H1 (cell line): ENCODE results near the gene APELA. TPM values are rescaled to one million over a fixed set of nuclear protein-coding genes. Genes with fewer than 3 reads are reported as not detected.

Experiments used
- CTCF ChIA-PET: fragments of 300-600 bp; sonication (Branson Sonifier 250); formaldehyde crosslinking; loops from one replicate; lab custom pipeline; 2021; ENCODE audit not compliant: partially characterized antibody; lab: Charles Lee
- POLR2A ChIA-PET: fragments of 300-600 bp; sonication (Branson Sonifier 250); formaldehyde crosslinking; loops from one replicate; lab custom pipeline; 2021; ENCODE audit warnings: inconsistent platforms; ENCODE audit not compliant: partially characterized antibody; lab: Charles Lee
- DNase-seq, 2 experiments: peaks; one replicate each; pipeline versions ENCODE4 v3.0.0 to v3.0.0-alpha.2; 2010 to 2022; ENCODE audit warnings: low spot score in 2 of 2, low read depth in 1 of 2, mixed read lengths in 1 of 2
- FAIRE-seq: peaks from 2 replicates; lab custom pipeline; 2011; peaks lifted over from hg19 to GRCh38; lab: Jason Lieb, UNC
- H2AFZ ChIP-seq: 2 replicates; pipeline ENCODE4 v1.8.1; 2012; ENCODE audit warnings: low read length, inconsistent platforms
- H2AK5ac ChIP-seq: 2 replicates; pipeline ENCODE4 v1.6.1; 2013; ENCODE audit warnings: low read depth, low read length
- H2BK120ac ChIP-seq: replicated peaks from 2 replicates; pipeline ENCODE3; 2013; ENCODE audit warnings: low read depth, low read length, inconsistent platforms
- H2BK12ac ChIP-seq: 2 replicates; pipeline ENCODE4 v1.6.1; 2013; ENCODE audit warnings: low read depth, low read length
- H2BK15ac ChIP-seq: 2 replicates; pipeline ENCODE4 v1.6.1; 2013; ENCODE audit warnings: low read length
- H2BK20ac ChIP-seq: 2 replicates; pipeline ENCODE4 v1.6.1; 2013; ENCODE audit warnings: low read length
- H2BK5ac ChIP-seq: 2 replicates; pipeline ENCODE4 v1.6.1; 2013; ENCODE audit warnings: low read depth, low read length
- H3K14ac ChIP-seq: 2 replicates; pipeline ENCODE4 v1.6.1; 2013; ENCODE audit warnings: inconsistent platforms; ENCODE audit not compliant: insufficient read length
- H3K18ac ChIP-seq: 2 replicates; pipeline ENCODE4 v1.6.1; 2013; ENCODE audit warnings: low read length; ENCODE audit errors: extremely low read depth
- H3K23ac ChIP-seq: 2 replicates; pipeline ENCODE4 v1.6.1; 2013; ENCODE audit warnings: inconsistent platforms; ENCODE audit not compliant: insufficient read length
- H3K23me2 ChIP-seq: 2 replicates; pipeline ENCODE4 v1.6.1; 2013; ENCODE audit warnings: low read depth, low read length
- H3K27ac ChIP-seq: 2 replicates; pipeline ENCODE4 v1.6.1; 2011; ENCODE audit warnings: low read depth, low read length, inconsistent platforms
- H3K27me3 ChIP-seq, 4 experiments: replicated peaks in 1 of 4; 1 replicate in 1 of 4; 2 replicates in 3 of 4; pipeline versions ENCODE4 v1.6.1 to v1.8.1; 2011 to 2013; ENCODE audit warnings: low read length in 3 of 4, mild to moderate bottlenecking in 3 of 4, inconsistent platforms in 2 of 4, mixed read lengths in 2 of 4, moderate library complexity in 1 of 4; ENCODE audit not compliant: control insufficient read depth in 3 of 4, insufficient read depth in 3 of 4; ENCODE audit errors: extremely low read depth in 1 of 4
- H3K36me3 ChIP-seq, 4 experiments: 2 replicates each; pipeline versions ENCODE4 v1.6.1 to v1.8.1; 2011 to 2013; ENCODE audit warnings: mild to moderate bottlenecking in 4 of 4, low read length in 3 of 4, moderate library complexity in 2 of 4, control low read depth in 1 of 4, inconsistent platforms in 1 of 4; ENCODE audit not compliant: insufficient read depth in 4 of 4, control insufficient read depth in 2 of 4
- H3K4ac ChIP-seq: replicated peaks from 2 replicates; pipeline ENCODE3; 2013; ENCODE audit warnings: low read length, low read depth, mixed read lengths, inconsistent platforms; ENCODE audit not compliant: insufficient read length
- H3K4me1 ChIP-seq, 4 experiments: replicated peaks in 1 of 4; 1 replicate in 1 of 4; 2 replicates in 3 of 4; pipeline versions ENCODE4 v1.6.1 to v1.8.1; 2011 to 2013; ENCODE audit warnings: low read length in 3 of 4, inconsistent platforms in 2 of 4, mixed read lengths in 1 of 4; ENCODE audit not compliant: insufficient read depth in 4 of 4, control insufficient read depth in 3 of 4
- H3K4me2 ChIP-seq, 2 experiments: 2 replicates each; pipeline versions ENCODE4 v1.6.1 to v1.8.1; 2011 to 2013; ENCODE audit warnings: low read depth in 2 of 2, low read length in 2 of 2, control low read depth in 1 of 2, inconsistent platforms in 1 of 2, mild to moderate bottlenecking in 1 of 2; ENCODE audit not compliant: insufficient read depth in 1 of 2
- H3K4me3 ChIP-seq, 4 experiments: fragments of 200-600, 300-600 bp in 1 of 4; sonication (generic), shearing (Covaris generic), sonication (Bioruptor Twin) in 1 of 4; 2 replicates each; pipeline versions ENCODE4 v1.5.1 to v1.8.1; 2011 to 2016; ENCODE audit warnings: low read length in 4 of 4, low read depth in 3 of 4, control low read depth in 2 of 4, inconsistent platforms in 2 of 4, mild to moderate bottlenecking in 2 of 4, mixed read lengths in 1 of 4, moderate library complexity in 1 of 4; ENCODE audit not compliant: insufficient read depth in 2 of 4; ENCODE audit errors: extremely low read depth in 1 of 4
- H3K56ac ChIP-seq: replicated peaks from 2 replicates; pipeline ENCODE3; 2013; ENCODE audit warnings: low read depth, mild to moderate bottlenecking, mixed read lengths, low read length, inconsistent platforms; ENCODE audit not compliant: insufficient read length
- H3K79me1 ChIP-seq: 2 replicates; pipeline ENCODE4 v1.6.1; 2013; ENCODE audit warnings: low read depth, low read length, control low read depth
- H3K79me2 ChIP-seq, 2 experiments: 2 replicates each; pipeline versions ENCODE4 v1.6.1 to v1.8.1; 2012 to 2013; ENCODE audit warnings: low read length in 2 of 2, mild to moderate bottlenecking in 2 of 2, inconsistent platforms in 1 of 2; ENCODE audit not compliant: insufficient read depth in 2 of 2, control insufficient read depth in 1 of 2
- H3K9ac ChIP-seq, 4 experiments: replicated peaks in 1 of 4; 1 replicate in 1 of 4; 2 replicates in 3 of 4; pipeline versions ENCODE4 v1.6.1 to v1.8.1; 2011 to 2013; ENCODE audit warnings: low read depth in 3 of 4, low read length in 3 of 4, control low read depth in 2 of 4, mild to moderate bottlenecking in 2 of 4, moderate library complexity in 2 of 4, inconsistent platforms in 1 of 4; ENCODE audit errors: extremely low read depth in 1 of 4
- H3K9me3 ChIP-seq, 2 experiments: 2 replicates each; pipeline versions ENCODE4 v1.6.1 to v1.8.1; 2012 to 2013; ENCODE audit warnings: mild to moderate bottlenecking in 2 of 2, moderate library complexity in 2 of 2, control low read depth in 1 of 2, inconsistent platforms in 1 of 2, low read depth in 1 of 2, low read length in 1 of 2, mixed read lengths in 1 of 2; ENCODE audit not compliant: insufficient read depth in 2 of 2
- H4K20me1 ChIP-seq, 2 experiments: replicated peaks in 1 of 2; 2 replicates each; pipeline versions ENCODE3 to v1.8.1; 2011 to 2013; ENCODE audit warnings: inconsistent platforms in 2 of 2, low read length in 2 of 2, mild to moderate bottlenecking in 1 of 2; ENCODE audit not compliant: insufficient read depth in 2 of 2, control insufficient read depth in 1 of 2
- H4K5ac ChIP-seq: 2 replicates; pipeline ENCODE4 v1.6.1; 2013; ENCODE audit warnings: low read length, low read depth, mixed read lengths, inconsistent platforms; ENCODE audit not compliant: insufficient read length
- H4K8ac ChIP-seq: 2 replicates; pipeline ENCODE4 v1.8.0; 2013; ENCODE audit warnings: mild to moderate bottlenecking, moderate library complexity, low read length, inconsistent platforms; ENCODE audit not compliant: insufficient read depth; ENCODE audit errors: extremely low read depth
- H4K91ac ChIP-seq: replicated peaks from 2 replicates; pipeline ENCODE3; 2013; ENCODE audit warnings: low read length, mixed read lengths, inconsistent platforms; ENCODE audit not compliant: insufficient read length
- HDAC2 ChIP-seq, 2 experiments: fragments of 300-600 bp in 1 of 2; sonication (generic) in 1 of 2; IDR thresholded peaks; 2 replicates each; pipeline ENCODE4 v1.6.1; 2011 to 2012; ENCODE audit warnings: low read depth in 2 of 2, low read length in 2 of 2, mild to moderate bottlenecking in 2 of 2, moderate library complexity in 2 of 2, borderline replicate concordance in 1 of 2, inconsistent platforms in 1 of 2
- SP4 ChIP-seq: IDR thresholded peaks from 2 replicates; pipeline ENCODE4 v1.6.1; 2012; ENCODE audit warnings: low read length, inconsistent platforms
- WGBS, 2 experiments: shearing (Covaris generic) in 1 of 2; methylation state at CpG; one replicate each; pipeline versions ENCODE4 v1.1.6 to v1.1.7; 2013 to 2015; ENCODE audit warnings: low lambda C conversion rate in 2 of 2, mixed read lengths in 2 of 2, inconsistent platforms in 1 of 2, low coverage in 1 of 2, missing lambda C conversion rate in 1 of 2; ENCODE audit not compliant: insufficient replicate concordance in 2 of 2, insufficient coverage in 1 of 2, insufficient read length in 1 of 2; ENCODE audit errors: extremely low coverage in 1 of 2, missing lambda C conversion rate in 1 of 2; 5-methylcytosine and 5-hydroxymethylcytosine counted together
- polyA plus RNA-seq, 7 experiments: library from polyadenylated mRNA; depleted of rRNA in 3 of 7; stranded (reverse) in 5 of 7; unstranded in 2 of 7; fragments of >200 nt in 5 of 7; fragments of 200-250 nt in 2 of 7; gene quantifications; 1 replicate in 5 of 7; 2 replicates in 1 of 7; 4 replicates in 1 of 7; pipeline versions ENCODE4 v1.2.1 to v1.2.3, GENCODE V29; 2011 to 2013; ENCODE audit warnings: missing spikeins in 2 of 7, mixed read lengths in 2 of 7
- total RNA-seq: library from RNA; stranded (reverse); fragmentation: NEBNext Ultra II Directional; extraction: Animal tissue kit (Norgen Biotek cat#: 25700); gene quantifications from 2 replicates; pipeline ENCODE4 v1.2.1, GENCODE V29; 2021

The APELA gene
- total and polyA plus RNA-seq, 2 of the 8 experiments (the other 6 are each of a cell fraction or from before 2014, with no cell fraction given): 60.2 to 81.8 TPM

DNA sequence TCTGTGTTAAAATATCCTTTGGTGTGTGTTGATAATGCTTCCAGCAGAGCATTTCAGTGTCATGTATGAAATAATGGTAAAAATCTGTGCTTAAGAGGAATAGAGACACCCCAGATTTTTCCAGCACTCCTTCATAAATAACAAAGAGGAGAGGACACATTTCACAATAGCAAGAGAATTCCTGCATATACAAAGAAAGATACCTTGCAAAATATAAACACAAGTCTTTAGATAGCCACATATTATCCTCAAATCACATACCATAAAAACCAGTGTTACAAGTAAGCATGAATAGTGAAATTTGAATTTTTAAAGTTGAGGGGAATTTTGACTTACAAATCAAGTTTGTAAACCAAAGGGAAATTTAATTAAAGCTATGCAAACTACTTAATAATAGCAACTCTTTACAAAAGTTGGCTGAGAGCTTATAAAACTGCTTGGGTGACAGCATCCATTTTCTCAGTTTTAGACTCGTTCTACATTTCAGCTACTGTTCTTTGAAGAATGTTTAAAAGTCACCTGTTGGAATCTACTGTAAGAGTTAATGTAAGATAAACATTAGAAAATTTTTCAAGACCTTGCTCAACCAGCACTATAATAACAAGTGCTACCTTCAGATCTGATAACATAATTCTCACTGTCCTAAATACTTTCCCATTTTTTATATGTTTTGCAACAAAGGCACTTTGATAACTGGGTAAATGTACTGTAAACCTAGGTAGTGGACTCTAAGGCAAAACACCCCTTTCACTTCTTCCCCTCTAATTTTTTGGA, 3.7 kb downstream of the APELA start:
- H3K27ac ChIP-seq: no peak overlapping the region
- H3K79me1 ChIP-seq: no peaks in the 10 kb centered on the region
- TF ChIP-seq SP4 (no peak), HDAC2 (IDR thresholded peaks at IDR 0.05; ENCODE audit: borderline replicate concordance in 1 of 2, low read depth in 2 of 2, low read length in 2 of 2) (no peak)

More for the DNA sequence above, 3.7 kb downstream of the APELA start:
- H2BK5ac ChIP-seq: no peak overlapping the region
- no peak overlapping the region for H3K4ac ChIP-seq
- no peak overlapping the region for H3K23ac ChIP-seq
- peaks cover 6% of the 10 kb centered on the region for H3K23me2 ChIP-seq
- no peak overlapping the region for H3K14ac ChIP-seq
- H2BK12ac ChIP-seq: no peak overlapping the region
- no peak overlapping the region for H3K9ac ChIP-seq
- no peak overlapping the region for H2AFZ ChIP-seq
- FAIRE-seq (peak; percentile 52), DNase-seq (no peak)
- H4K8ac ChIP-seq: no peak overlapping the region
- H2BK120ac ChIP-seq: no peak overlapping the region
- peak overlapping the region; percentile 64 to 89 for H3K4me2 ChIP-seq
- H4K5ac ChIP-seq: peak overlapping the region; percentile 84
- peaks cover 0 to 68% of the 10 kb centered on the region in 2 experiments; a peak in 3 of 4 replicates for H3K79me2 ChIP-seq
- H3K9me3 ChIP-seq: no peaks in the 10 kb centered on the region
- no peak overlapping the region for H3K56ac ChIP-seq
- H2AK5ac ChIP-seq: no peak overlapping the region
- peaks cover 0 to 11% (median 4%) of the 10 kb centered on the region in 4 experiments; a peak in 3 of 7 replicates for H3K4me1 ChIP-seq
- no peak overlapping the region for H4K91ac ChIP-seq
- WGBS, 2 experiments: 62% methylated on average over 1 of the region's 1 CpG; no CpG with 5 or more reads in 1 of the 2 experiments
- peak overlapping the region in 2 of 4 experiments; percentile 82 to 90; a peak in 3 of 8 replicates for H3K4me3 ChIP-seq
- no peaks in the 10 kb centered on the region for H3K27me3 ChIP-seq
- CTCF ChIA-PET: interaction anchor here (0.6 to 3.3 kb wide), 11 partner anchors 23 to 1372 kb away, joined by 3 to 11 read pairs (median 5); no protein-coding TSS in a partner anchor
- no peak overlapping the region for H2BK15ac ChIP-seq
- H3K18ac ChIP-seq: no peak overlapping the region
- H2BK20ac ChIP-seq: no peak overlapping the region
- H3K36me3 ChIP-seq: peaks cover 4 to 74% (median 28%) of the 10 kb centered on the region in 4 experiments
- H4K20me1 ChIP-seq: no peaks in the 10 kb centered on the region
- POLR2A ChIA-PET: interaction anchor here (0.7 to 1.9 kb wide), 10 partner anchors 8 to 448 kb away, joined by 3 to 16 read pairs (median 3); no protein-coding TSS in a partner anchor
